AG20443 (cell line): ENCODE data around the gene RTP1.
"Not testable (repeated sequence)": the region's sequence is repeated elsewhere in the genome, so short reads cannot be mapped to it uniquely, and the experiment has no call there.

ENCODE experiments used
- DNase-seq: peaks from one replicate; pipeline ENCODE4 v3.0.0; 2012; ENCODE audit warnings: low spot score, mixed read lengths

RTP1 gene

GRCh38 chr3:187198490-187198889 lies 1.2 kb downstream of the RTP1 start:
- no peak for DNase-seq

GRCh38 chr3:187199463-187200050 lies 2.3 kb downstream of the RTP1 start:
- not testable (repeated sequence) for DNase-seq

- DNase-seq: no peak
Observed at GRCh38 chr3:187205683-187206082, 8.4 kb downstream of the RTP1 start.

GRCh38 chr3:187207062-187207461 lies 9.8 kb downstream of the RTP1 start:
- no peak for DNase-seq

- DNase-seq: no peak
Observed at GRCh38 chr3:187207624-187208023, 10.3 kb downstream of the RTP1 start.

GRCh38 chr3:187208159-187208558 lies 10.9 kb downstream of the RTP1 start:
- no peak for DNase-seq

- DNase-seq: no peak
Observed at GRCh38 chr3:187209491-187209890, 12.2 kb downstream of the RTP1 start.

DNA sequence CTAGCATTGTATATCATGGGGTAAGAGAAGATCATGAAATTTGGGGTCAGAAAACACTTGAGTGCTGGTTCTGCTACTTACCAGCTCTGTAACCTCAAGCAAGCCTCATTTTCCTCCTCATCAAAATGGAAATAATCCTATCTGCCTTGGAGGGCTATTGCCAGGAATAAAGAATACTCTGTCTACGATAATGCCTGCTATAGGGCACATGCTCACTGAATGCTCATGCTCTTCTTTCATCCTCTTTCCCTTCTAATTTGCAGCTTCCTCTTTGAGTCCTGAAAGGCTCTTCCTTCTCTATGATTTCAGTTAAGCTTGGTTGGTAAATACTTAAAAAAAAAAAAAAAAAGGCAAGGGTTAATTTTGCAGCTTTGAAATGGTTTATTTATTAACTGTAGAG lies 12.8 kb downstream of the RTP1 start:
- no peak for DNase-seq

- peak; percentile 87 for DNase-seq
Observed at GRCh38 chr3:187210545-187211327, 13.4 kb downstream of the RTP1 start.

- DNase-seq: peak; percentile 74
Observed at GRCh38 chr3:187211532-187212195, 14.4 kb downstream of the RTP1 start.

GRCh38 chr3:187212196-187212545 lies 14.9 kb downstream of the RTP1 start:
- no peak for DNase-seq

DNA sequence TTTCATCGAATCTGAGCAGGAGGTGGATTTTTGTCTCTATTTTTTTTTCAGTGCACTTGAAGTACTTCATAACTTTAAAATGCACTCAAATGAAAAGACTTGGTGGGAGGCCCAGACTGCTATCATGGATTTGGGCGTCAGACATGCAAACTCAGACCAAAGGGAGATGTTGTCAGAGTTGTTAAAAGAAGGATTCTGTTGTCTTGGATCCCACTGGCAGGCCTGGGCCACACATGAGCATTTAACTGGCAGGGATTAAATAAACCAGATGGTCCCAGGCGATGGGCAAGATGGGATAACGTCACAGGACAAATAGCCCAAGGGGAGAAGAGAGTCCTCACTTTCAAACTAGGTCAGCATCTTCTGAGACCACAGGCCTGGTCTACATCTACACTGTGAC lies 15.4 kb downstream of the RTP1 start:
- DNase-seq: peak; percentile 34

- DNase-seq: no peak
Observed at GRCh38 chr3:187213616-187214015, 16.3 kb downstream of the RTP1 start.

DNA sequence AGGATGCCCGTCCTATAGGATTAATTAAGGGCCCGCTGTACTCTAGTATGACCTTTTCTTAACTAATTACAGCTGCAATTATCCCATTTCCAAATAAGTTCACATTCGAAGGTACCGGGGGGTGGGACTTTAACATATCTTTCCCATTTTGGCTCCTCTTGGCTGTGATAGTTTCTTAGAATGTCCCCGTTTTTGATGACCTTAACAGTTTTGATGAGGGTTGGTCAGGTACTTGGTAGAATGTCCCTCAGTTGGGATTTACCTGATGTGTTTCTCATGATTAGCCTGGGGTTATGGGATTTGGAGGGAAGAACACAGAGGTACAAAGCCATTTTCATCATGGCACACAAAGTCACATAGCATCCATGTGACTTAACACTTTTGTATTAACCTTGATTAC lies 18.2 kb downstream of the RTP1 start:
- no peak for DNase-seq

GRCh38 chr3:187222801-187223200 lies 25.5 kb downstream of the RTP1 start:
- no peak for DNase-seq

DNA sequence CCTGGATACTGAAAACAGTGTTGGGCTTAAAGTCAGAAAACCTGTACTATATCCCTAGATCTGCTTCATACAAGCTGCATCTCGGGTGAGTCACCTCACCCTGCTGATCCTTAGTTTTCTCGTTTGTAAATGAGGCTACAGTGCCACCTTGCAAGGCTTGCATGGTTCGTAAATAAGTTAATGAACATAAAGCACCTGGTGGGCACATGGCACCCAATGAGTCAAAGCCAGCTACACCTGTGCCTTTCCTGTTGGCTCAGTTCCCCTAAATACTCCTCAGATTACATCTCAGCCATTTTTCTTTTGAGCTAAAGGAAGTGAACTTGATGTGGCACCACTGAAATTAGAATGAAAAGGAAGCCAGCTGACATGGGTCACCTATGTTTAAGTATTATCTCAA lies 26.5 kb downstream of the RTP1 start:
- DNase-seq: no peak

GRCh38 chr3:187227658-187228258 lies 30.5 kb downstream of the RTP1 start:
- DNase-seq: peak; percentile 87

GRCh38 chr3:187228740-187229139 lies 31.5 kb downstream of the RTP1 start:
- peak; percentile 29 for DNase-seq

DNA sequence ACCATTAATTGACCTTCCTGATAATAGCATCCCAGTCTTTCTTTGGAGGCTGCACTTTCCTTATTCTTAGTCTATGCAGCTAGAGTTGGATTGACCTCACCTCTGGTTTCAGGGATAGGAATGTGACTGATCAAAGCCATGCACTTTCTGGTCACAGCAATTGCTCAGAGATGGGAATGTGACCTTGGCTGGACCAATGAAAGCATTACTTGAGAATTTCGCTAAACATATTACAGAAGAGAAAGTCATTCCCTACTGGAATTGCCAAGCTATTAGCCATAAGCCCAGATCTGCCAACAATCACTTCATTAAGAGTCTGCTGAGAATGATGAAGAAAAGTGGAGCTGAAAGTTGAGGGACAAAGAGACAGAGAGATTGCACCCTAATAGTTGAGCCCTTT lies 32.7 kb downstream of the RTP1 start:
- DNase-seq: no peak

DNA sequence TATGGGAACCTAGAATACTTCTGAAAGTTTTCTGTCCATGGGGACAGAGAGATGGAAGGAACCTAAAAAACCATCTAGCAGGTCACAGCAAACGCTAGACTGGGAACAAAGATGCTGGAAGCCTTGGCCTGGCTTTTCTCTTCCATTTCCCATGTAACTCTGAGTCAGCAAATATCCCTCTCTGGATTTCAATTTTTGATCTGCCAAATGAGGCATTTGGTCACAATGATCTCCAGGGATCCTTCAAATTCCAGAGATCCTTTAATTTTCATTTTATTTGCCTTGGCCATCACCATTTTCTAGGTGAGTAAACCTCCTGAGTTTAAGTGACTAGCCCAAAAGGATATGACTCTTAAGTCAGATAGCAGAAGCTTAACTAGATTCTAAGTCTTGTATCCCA lies 39.7 kb downstream of the RTP1 start:
- no peak for DNase-seq

- DNase-seq: peak; percentile 17
Observed at GRCh38 chr3:187237741-187238140, 40.5 kb downstream of the RTP1 start.

DNA sequence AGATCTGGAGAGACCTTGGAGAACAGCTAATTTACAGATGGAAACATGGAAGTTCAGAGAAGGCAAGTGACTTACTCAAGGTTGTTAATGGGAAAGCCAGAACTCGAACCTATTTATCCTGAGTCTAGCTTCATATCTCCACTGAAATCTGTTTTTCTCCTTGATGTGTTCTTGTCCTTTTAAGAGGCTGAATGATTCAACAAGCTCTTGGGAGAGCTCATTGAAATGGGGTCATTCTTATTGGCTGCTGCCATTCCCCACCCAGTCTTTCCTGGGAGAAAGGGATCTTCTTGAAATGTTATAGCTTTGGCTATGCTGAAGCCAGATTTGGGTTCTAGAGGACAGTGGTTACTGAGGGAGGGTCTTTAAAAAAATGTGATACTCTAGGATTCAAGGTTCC lies 41.0 kb downstream of the RTP1 start:
- no peak for DNase-seq

GRCh38 chr3:187238835-187239234 lies 41.5 kb downstream of the RTP1 start:
- peak; percentile 36 for DNase-seq
